Measurements from ENCODE around the gene ETNK1.

ETNK1 gene

DNA sequence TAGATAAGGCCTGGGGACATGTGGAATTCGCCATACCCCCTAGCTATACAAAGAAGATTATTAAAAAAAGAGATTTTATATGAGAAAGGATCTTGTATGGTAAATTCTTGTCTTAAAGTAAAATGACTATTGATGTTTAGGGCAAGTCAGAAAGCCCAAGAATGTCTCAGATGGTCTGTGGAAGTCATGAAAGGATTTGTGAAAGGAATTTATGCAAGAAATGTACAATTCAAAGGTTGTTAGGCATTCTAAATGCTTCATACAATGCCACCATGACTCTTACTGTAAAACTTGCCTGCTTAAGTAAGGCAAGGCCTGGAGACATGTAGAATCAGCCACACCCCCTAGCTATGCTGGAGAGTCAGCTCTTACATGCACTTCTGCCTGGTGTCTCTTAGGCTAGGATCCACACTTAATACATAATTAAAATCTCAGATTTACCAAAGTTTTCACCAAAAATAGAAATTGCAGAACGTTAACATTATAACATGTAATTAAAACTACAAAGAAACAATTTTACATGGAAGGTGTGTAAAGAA is 8.9 kb upstream of the ETNK1 start:
- Histone ChIP-seq H3K36me3 (ENCODE audit: insufficient read depth, low read length) (no peaks in the 10 kb centered on the region), H3K4me1 (ENCODE audit: insufficient read depth, low read length) (no peaks in the 10 kb centered on the region), H3K9ac (ENCODE audit: low read depth, low read length) (no peak overlapping the region), H3K9me3 (ENCODE audit: control insufficient read depth, insufficient read depth, low read length) (peaks cover 15% of the 10 kb centered on the region)

DNA sequence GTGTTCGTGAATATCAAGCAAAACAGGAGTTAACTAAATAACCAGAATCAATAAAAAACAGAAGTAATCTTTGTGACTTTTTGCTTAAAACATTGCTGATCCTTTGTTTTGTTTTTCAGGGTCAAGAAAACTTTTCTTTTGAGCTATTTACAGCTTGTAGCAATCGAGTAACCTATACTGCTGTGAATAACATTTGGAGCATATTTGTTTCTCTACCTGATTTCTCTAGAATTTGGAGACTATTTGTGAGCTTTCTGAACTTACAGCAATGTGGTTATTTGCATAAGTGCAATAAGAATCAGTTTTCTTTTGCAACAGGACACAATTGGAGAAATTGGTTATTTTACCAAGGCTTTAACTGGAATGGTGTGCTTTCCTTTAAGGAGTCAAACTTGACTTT is 7.3 kb upstream of the ETNK1 start:
- H3K36me3 ChIP-seq (ENCODE audit: insufficient read depth, low read length): no peaks in the 10 kb centered on the region
- peaks cover 11% of the 10 kb centered on the region for H3K9me3 ChIP-seq (ENCODE audit: control insufficient read depth, insufficient read depth, low read length)
- H3K4me1 ChIP-seq (ENCODE audit: insufficient read depth, low read length): no peaks in the 10 kb centered on the region
- no peak overlapping the region for H3K9ac ChIP-seq (ENCODE audit: low read depth, low read length)

DNA sequence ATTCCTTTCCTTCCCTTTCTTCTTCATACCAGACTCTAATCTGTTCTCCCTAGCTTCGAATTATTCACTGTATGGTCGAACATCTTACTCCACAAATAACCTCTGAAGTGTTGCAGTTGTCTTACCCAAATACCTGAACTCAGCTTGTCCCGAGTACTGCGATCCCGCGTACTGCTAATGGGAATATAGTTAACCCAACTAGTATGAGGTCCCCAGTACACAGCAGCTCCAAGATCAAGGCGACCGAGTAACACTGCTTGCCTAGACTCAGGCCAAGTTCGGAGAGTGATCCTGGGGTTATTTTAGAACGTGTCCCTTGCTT is 462 bp upstream of the ETNK1 start:
- Histone ChIP-seq H3K9ac (ENCODE audit: low read depth, low read length) (peak overlapping the region; percentile 62), H3K4me1 (ENCODE audit: insufficient read depth, low read length) (no peaks in the 10 kb centered on the region; the same call in 1 of the 2 replicates), H3K9me3 (ENCODE audit: control insufficient read depth, insufficient read depth, low read length) (no peaks in the 10 kb centered on the region), H3K36me3 (ENCODE audit: insufficient read depth, low read length) (no peaks in the 10 kb centered on the region)

DNA sequence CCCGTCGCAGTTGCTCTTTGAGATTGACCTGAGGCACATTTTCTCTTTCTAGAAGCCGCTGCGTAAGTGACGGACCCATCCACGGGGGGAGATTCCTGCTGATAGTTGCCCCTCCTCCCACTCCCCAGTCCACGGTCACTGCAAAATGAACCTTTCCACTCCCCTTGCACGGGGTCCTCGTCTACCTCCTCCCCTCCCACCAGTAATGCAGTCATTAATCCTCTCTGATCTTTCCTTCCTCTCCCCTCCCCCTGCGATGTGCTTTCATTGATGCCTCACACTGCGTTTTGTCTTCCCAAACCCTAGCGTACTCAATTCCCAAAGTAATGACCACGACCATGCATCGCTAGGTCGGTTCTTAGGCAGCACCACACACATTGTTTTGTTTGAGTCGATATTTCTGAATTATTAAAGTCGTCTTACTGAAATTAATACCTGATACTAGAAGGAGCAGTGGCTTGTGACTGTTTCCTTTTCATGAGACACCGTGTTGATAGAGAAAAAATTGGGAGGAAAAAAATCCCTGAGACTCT is 857 bp downstream of the ETNK1 start:
- H3K9ac ChIP-seq (ENCODE audit: low read depth, low read length): peak overlapping the region; percentile 62
- no peaks in the 10 kb centered on the region for H3K36me3 ChIP-seq (ENCODE audit: insufficient read depth, low read length)
- H3K9me3 ChIP-seq (ENCODE audit: control insufficient read depth, insufficient read depth, low read length): no peaks in the 10 kb centered on the region
- H3K4me1 ChIP-seq (ENCODE audit: insufficient read depth, low read length): no peaks in the 10 kb centered on the region; the same call in 1 of the 2 replicates

DNA sequence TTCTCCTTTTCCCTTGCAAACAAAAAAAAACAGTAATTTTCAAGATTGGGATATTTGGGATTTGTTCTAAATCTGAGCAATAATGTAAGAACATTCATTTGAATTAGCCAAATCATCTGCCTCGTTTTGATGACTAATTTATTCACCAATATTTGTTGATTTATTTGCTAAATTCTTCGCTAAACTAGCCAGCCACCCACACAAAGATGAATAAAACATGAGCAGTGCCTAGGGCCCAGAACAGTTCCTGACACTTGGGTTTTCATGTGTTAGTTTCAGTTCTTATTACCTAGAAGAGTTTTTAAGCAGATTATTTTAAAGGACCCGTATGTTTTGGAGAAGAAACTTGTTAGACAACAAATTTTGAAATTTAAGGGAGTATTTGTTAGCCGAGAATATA is 1.4 kb downstream of the ETNK1 start:
- peak overlapping the region; percentile 62 for H3K9ac ChIP-seq (ENCODE audit: low read depth, low read length)
- H3K36me3 ChIP-seq (ENCODE audit: insufficient read depth, low read length): no peaks in the 10 kb centered on the region
- no peaks in the 10 kb centered on the region; the same call in 1 of the 2 replicates for H3K4me1 ChIP-seq (ENCODE audit: insufficient read depth, low read length)
- H3K9me3 ChIP-seq (ENCODE audit: control insufficient read depth, insufficient read depth, low read length): no peaks in the 10 kb centered on the region

DNA sequence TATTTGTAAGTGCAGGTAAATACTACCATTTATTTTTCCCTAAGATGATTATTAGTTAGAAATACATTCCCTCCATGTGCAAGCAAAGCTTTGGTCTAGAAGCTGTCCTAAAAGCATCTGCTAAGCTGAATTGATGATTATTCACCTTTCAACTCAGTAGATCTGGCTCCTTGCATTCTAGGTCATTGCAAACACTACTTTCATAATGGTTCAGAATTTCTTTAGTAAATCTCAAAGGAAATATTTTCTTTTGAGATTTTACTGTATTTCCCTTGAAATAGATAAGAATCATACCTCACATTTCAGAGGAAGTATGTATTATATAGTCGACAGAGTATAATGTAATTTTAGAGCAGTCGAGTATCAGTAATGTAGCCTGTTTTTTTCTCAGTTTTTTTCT is 2.4 kb downstream of the ETNK1 start:
- H3K9me3 ChIP-seq (ENCODE audit: control insufficient read depth, insufficient read depth, low read length): no peaks in the 10 kb centered on the region
- H3K9ac ChIP-seq (ENCODE audit: low read depth, low read length): peak overlapping the region; percentile 21
- H3K36me3 ChIP-seq (ENCODE audit: insufficient read depth, low read length): no peaks in the 10 kb centered on the region

DNA sequence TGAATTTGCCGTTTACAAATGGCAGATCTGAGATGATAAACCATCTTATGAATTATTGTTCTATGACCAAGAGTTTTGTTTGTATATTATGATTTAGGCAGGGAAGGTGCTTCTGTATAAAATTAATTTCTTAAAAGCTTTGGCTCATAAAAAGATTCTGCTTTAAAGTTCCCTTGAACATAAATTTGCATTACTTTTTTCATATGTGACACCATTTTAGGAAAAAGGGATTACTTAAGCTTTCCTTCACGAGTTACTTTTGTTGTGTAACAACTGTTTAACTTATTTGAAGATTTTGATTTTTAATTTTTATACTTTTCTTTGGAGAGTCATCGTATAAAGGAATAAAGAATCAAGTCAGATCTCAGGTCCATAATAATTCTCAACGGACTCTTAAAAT is 3.3 kb downstream of the ETNK1 start:
- H3K9ac ChIP-seq (ENCODE audit: low read depth, low read length): no peak overlapping the region
- H3K4me1 ChIP-seq (ENCODE audit: insufficient read depth, low read length): no peaks in the 10 kb centered on the region; the same call in 1 of the 2 replicates
- H3K36me3 ChIP-seq (ENCODE audit: insufficient read depth, low read length): no peaks in the 10 kb centered on the region
- H3K9me3 ChIP-seq (ENCODE audit: control insufficient read depth, insufficient read depth, low read length): no peaks in the 10 kb centered on the region

More for the DNA sequence above, 2.4 kb downstream of the ETNK1 start:
- H3K4me1 ChIP-seq (ENCODE audit: insufficient read depth, low read length): no peaks in the 10 kb centered on the region; the same call in 1 of the 2 replicates

DNA sequence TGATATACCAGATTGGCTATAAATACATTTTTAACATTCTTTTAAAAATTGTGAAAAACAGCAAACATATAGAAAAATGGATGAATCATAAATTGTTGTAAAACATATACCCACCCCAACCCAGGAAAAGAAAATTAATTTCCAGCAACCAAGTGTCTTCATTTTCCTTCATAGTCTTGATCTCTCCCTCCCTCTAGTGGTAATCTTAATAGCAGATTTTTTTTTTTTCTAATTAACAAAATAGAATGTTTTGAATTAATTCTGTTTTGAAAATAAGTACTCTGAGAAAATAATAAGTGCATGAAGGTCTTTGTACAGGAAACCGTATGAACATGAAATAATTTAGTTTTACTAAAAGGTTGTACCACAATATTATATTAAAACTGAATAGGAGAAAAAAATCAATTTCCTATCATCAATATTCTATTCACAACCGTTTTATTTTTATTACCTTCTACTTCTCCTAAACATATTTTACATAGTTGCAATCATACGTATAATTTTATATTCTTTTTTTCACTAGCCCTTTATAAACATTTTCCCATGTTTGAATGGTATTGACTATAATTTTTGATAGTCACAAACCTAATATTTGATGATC is 7.0 kb downstream of the ETNK1 start:
- H3K9ac ChIP-seq (ENCODE audit: low read depth, low read length): no peak overlapping the region
- 0 out of 2 replicates have a peak, but pooled peaks cover 2% of the 10 kb centered on the region for H3K36me3 ChIP-seq (ENCODE audit: insufficient read depth, low read length)
- peaks cover 7% of the 10 kb centered on the region for H3K4me1 ChIP-seq (ENCODE audit: insufficient read depth, low read length)
- no peaks in the 10 kb centered on the region for H3K9me3 ChIP-seq (ENCODE audit: control insufficient read depth, insufficient read depth, low read length)

DNA sequence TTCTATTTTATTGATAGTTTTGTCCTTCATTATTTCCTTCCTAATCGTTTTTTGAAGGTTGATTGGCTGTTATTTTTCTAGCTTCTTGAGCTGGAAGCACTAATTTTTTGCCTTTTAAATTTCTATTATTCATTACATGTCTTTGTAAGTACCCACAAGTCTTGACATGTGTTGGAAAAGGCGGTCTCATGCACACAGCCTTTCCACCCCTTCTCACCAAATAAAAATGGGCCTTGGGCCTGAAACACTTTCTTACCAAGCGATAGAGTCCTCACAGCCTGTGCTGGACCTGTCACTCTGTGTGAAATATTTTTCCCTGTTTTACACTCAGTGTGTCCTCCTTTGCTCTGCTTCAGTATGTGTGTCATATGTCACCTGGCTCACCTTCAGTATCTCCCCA is 9.9 kb downstream of the ETNK1 start:
- no peak overlapping the region for H3K9ac ChIP-seq (ENCODE audit: low read depth, low read length)
- 0 out of 2 replicates have a peak, but pooled peaks cover 2% of the 10 kb centered on the region for H3K36me3 ChIP-seq (ENCODE audit: insufficient read depth, low read length)
- H3K4me1 ChIP-seq (ENCODE audit: insufficient read depth, low read length): peaks cover 7% of the 10 kb centered on the region

DNA sequence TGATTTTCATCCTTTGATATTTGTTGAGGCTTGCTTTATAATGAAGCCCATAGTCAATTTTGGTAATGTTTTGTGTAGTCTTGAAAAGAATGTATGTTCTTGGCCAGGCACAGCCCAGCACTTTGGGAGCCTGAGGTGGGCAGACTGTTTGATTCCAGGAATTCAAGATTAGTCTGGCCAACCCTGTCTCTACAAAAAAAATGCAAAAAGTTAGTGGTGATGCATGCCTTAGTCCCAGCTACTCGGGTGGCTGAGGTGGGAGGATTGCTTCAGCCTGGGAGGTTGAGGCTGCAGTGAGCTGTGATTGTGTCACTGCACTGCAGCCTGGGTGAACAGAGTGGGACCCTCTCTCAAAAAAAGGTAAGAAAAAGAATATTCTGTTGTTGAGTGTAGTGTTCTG is 10.8 kb downstream of the ETNK1 start:
- H3K36me3 ChIP-seq (ENCODE audit: insufficient read depth, low read length): 0 out of 2 replicates have a peak, but pooled peaks cover 2% of the 10 kb centered on the region
- H3K9ac ChIP-seq (ENCODE audit: low read depth, low read length): no peak overlapping the region
- H3K4me1 ChIP-seq (ENCODE audit: insufficient read depth, low read length): peaks cover 7% of the 10 kb centered on the region
- H3K9me3 ChIP-seq (ENCODE audit: control insufficient read depth, insufficient read depth, low read length): no peaks in the 10 kb centered on the region

More for the DNA sequence above, 9.9 kb downstream of the ETNK1 start:
- no peaks in the 10 kb centered on the region for H3K9me3 ChIP-seq (ENCODE audit: control insufficient read depth, insufficient read depth, low read length)

DNA sequence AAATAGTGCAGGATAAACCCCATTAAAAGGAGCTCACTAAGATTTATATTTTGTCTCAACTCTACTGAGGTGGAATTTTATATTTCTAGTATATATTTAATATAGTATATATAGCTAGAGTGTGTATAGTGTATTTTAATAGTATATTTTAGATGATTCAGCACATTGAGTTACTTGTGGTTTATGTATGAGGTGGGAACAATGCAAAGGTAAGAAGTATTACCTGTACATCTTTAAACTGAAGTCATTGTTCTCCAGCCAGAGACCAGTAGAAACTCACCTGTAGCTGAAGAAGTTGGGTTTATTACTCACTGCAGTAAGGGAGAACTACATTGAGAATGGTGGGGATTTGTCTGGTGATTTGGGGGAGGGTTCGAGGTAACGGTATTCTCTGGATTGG is 15.9 kb downstream of the ETNK1 start:
- Histone ChIP-seq H3K9ac (ENCODE audit: low read depth, low read length) (no peak overlapping the region), H3K4me1 (ENCODE audit: insufficient read depth, low read length) (no peaks in the 10 kb centered on the region), H3K9me3 (ENCODE audit: control insufficient read depth, insufficient read depth, low read length) (no peaks in the 10 kb centered on the region), H3K36me3 (ENCODE audit: insufficient read depth, low read length) (no peaks in the 10 kb centered on the region)

DNA sequence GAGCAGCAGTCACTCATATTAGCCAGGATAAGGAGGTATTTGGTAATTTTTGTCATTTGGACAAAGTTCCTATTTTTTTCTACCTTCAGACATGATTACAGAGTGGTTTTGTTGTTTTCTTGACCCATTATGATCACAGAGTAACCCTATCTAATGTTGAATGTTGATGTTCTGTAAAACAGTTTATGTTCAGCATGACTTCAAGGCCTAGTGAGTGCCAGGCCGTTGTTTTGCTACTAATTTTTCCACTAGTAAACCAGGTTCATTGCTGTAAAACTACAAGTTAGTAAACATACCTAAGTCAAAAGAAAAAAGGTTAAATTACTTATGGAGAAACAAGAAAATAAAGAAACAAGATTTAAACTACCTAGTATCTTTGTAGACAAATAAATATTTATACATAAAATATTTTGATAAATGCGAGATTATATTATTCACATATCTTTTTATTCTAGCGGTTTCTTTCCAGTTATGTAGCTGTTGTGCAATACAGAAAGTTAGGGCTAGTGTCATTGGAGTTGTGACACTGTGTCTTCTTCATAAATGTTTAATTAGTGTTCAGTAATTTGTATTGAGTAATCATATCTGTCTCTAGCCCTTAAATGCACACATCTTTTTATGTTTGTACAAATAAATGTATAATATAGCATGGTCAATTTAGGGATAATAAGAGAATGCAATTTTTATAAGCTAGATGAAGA is 16.5 kb downstream of the ETNK1 start:
- Histone ChIP-seq H3K4me1 (ENCODE audit: insufficient read depth, low read length) (no peaks in the 10 kb centered on the region), H3K36me3 (ENCODE audit: insufficient read depth, low read length) (no peaks in the 10 kb centered on the region), H3K9me3 (ENCODE audit: control insufficient read depth, insufficient read depth, low read length) (no peaks in the 10 kb centered on the region), H3K9ac (ENCODE audit: low read depth, low read length) (no peak overlapping the region)

DNA sequence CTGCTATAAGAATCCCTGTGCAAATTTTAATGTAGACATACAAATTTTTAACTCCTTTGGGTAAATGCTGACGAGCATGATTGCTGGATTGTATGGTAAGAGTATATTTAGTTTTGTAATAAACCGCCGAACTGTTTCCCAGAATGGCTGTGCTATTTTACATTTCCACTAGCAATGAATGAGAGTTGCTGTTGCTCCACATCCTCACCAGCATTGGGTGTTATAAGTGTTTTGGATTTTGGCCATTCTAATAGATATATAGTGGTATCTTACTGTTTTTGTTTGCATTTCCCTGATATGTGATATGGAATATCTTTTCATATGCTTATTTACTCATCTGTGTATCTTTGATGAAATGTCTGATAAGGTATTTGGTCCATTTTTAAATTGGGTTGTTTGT is 23.7 kb downstream of the ETNK1 start:
- Histone ChIP-seq H3K4me1 (ENCODE audit: insufficient read depth, low read length) (0 out of 2 replicates have a peak, but pooled peaks cover 4% of the 10 kb centered on the region), H3K9ac (ENCODE audit: low read depth, low read length) (no peak overlapping the region), H3K9me3 (ENCODE audit: control insufficient read depth, insufficient read depth, low read length) (no peaks in the 10 kb centered on the region), H3K36me3 (ENCODE audit: insufficient read depth, low read length) (no peaks in the 10 kb centered on the region)

DNA sequence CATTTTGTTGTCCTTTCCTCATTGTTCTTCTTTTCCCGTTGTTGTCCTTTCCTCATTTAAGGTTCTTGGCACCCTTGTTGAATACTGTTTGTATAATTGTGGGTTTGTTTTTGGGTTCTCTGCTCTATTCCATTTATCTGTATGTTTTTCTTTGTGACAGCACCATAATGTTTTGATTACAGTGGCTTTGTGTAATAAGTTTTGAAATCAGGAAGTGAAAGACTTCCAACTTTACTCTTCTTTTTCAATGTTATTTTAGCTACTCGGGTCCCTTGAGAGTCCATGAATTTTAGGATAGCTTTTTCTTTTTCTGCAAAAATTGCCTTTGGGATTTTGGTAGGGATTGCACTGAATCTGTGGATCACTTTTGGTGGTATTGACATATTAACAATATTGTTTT is 28.1 kb downstream of the ETNK1 start:
- H3K9ac ChIP-seq (ENCODE audit: low read depth, low read length): no peak overlapping the region
- no peaks in the 10 kb centered on the region for H3K36me3 ChIP-seq (ENCODE audit: insufficient read depth, low read length)
- H3K9me3 ChIP-seq (ENCODE audit: control insufficient read depth, insufficient read depth, low read length): no peaks in the 10 kb centered on the region
- 0 out of 2 replicates have a peak, but pooled peaks cover 4% of the 10 kb centered on the region for H3K4me1 ChIP-seq (ENCODE audit: insufficient read depth, low read length)

DNA sequence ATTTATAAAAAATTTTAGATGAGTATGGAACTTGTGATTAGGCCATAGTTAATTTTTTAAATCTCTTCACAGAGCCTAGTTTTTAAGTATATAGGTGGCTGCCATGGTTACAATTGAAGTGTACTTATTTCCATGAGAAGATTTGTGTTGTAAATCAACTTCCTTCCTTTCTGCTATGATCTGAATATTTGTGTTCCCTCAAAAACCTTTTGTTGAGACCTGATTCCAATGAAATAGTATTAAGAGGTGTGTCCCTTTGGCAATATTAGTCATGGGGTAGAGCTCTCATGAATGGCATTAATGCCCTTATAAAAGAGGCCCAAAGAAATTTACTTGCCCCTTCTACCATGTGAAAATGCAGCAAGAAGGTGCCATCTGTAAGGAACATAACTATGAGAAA is 28.8 kb downstream of the ETNK1 start:
- H3K4me1 ChIP-seq (ENCODE audit: insufficient read depth, low read length): 0 out of 2 replicates have a peak, but pooled peaks cover 4% of the 10 kb centered on the region
- H3K9me3 ChIP-seq (ENCODE audit: control insufficient read depth, insufficient read depth, low read length): no peaks in the 10 kb centered on the region
- no peak overlapping the region for H3K9ac ChIP-seq (ENCODE audit: low read depth, low read length)
- no peaks in the 10 kb centered on the region; the same call in 1 of the 2 replicates for H3K36me3 ChIP-seq (ENCODE audit: insufficient read depth, low read length)
